Ureter (tissue), 1 donor: ENCODE results near the gene MYH7B. TPM values are rescaled to one million over a fixed set of nuclear protein-coding genes. Genes with fewer than 3 reads are reported as not detected.

Experiments
- DNase-seq: peaks from one replicate; pipeline ENCODE4 v3.0.0-alpha.2; 2020; ENCODE audit warnings: low spot score
- total RNA-seq: library from RNA; stranded (reverse); gene quantifications from one replicate; pipeline ENCODE4 v1.2.4, GENCODE V29; 2023
- donor health status: DM: yes; HTN: yes; CAD: no.

MYH7B gene
- total RNA-seq: 1.4 TPM

GRCh38 chr20:34955231-34956040, at the start of gene MYH7B, which contains the start of gene GSS:
MYH7B (plus strand) TSS chr20:34955868; CDS start chr20:34978006, 22,138 bp downstream.
GSS (minus strand) TSS chr20:34955806; CDS start chr20:34951852, 3,954 bp downstream.
- peak; percentile 97 for DNase-seq

GRCh38 chr20:34907616-34908469, 47.8 kb upstream of the MYH7B start:
- peak; percentile 63 for DNase-seq

GRCh38 chr20:34915131-34915530, 40.5 kb upstream of the MYH7B start:
- no peak for DNase-seq

GRCh38 chr20:34915749-34916455, 39.8 kb upstream of the MYH7B start:
- DNase-seq: no peak

- DNase-seq: no peak
These were observed 38.8 kb upstream of the MYH7B start for GRCh38 chr20:34916774-34917354.

GRCh38 chr20:34920055-34920454, 35.6 kb upstream of the MYH7B start:
- DNase-seq: no peak

- no peak for DNase-seq
These were observed 34.2 kb upstream of the MYH7B start for GRCh38 chr20:34921436-34921835.

- no peak for DNase-seq
These were observed 32.9 kb upstream of the MYH7B start for GRCh38 chr20:34922654-34923381.

- DNase-seq: no peak
These were observed 32.3 kb upstream of the MYH7B start for GRCh38 chr20:34923414-34923813.

- no peak for DNase-seq
These were observed 30.3 kb upstream of the MYH7B start for GRCh38 chr20:34925341-34925740.

- DNase-seq: no peak
These were observed 29.7 kb upstream of the MYH7B start for GRCh38 chr20:34925981-34926380.

GRCh38 chr20:34926581-34926980, 29.1 kb upstream of the MYH7B start:
- DNase-seq: no peak

GRCh38 chr20:34927736-34928135, 27.9 kb upstream of the MYH7B start:
- DNase-seq: no peak

- DNase-seq: no peak
These were observed 27.3 kb upstream of the MYH7B start for GRCh38 chr20:34928411-34928810.

- no peak for DNase-seq
These were observed 23.9 kb upstream of the MYH7B start for GRCh38 chr20:34931771-34932170.

GRCh38 chr20:34938466-34939163, 17.1 kb upstream of the MYH7B start:
- DNase-seq: no peak

- no peak for DNase-seq
These were observed 15.6 kb upstream of the MYH7B start for GRCh38 chr20:34940081-34940481.

GRCh38 chr20:34941226-34941625, 14.4 kb upstream of the MYH7B start:
- DNase-seq: no peak

- DNase-seq: no peak
These were observed 13.4 kb upstream of the MYH7B start for GRCh38 chr20:34942301-34942700.

GRCh38 chr20:34943808-34944567, 11.7 kb upstream of the MYH7B start:
- no peak for DNase-seq
